WI38 (cell line): Measurements from ENCODE around the gene XAB2.
"Not testable (repeated sequence)": the region's sequence is repeated elsewhere in the genome, so short reads cannot be mapped to it uniquely, and the experiment has no call there.

ENCODE experiments used
- H3K4me3 ChIP-seq: 2 replicates; pipeline ENCODE4 v1.5.1; 2011; ENCODE audit warnings: low read depth, mild to moderate bottlenecking, control low read depth, low read length
- TF ChIP-seq, protein P1 (sequence below): IDR thresholded peaks from 2 replicates; pipeline ENCODE4 v1.5.1; 2012; ENCODE audit warnings: low read depth, mild to moderate bottlenecking, control low read depth, low read length

The XAB2 gene

DNA sequence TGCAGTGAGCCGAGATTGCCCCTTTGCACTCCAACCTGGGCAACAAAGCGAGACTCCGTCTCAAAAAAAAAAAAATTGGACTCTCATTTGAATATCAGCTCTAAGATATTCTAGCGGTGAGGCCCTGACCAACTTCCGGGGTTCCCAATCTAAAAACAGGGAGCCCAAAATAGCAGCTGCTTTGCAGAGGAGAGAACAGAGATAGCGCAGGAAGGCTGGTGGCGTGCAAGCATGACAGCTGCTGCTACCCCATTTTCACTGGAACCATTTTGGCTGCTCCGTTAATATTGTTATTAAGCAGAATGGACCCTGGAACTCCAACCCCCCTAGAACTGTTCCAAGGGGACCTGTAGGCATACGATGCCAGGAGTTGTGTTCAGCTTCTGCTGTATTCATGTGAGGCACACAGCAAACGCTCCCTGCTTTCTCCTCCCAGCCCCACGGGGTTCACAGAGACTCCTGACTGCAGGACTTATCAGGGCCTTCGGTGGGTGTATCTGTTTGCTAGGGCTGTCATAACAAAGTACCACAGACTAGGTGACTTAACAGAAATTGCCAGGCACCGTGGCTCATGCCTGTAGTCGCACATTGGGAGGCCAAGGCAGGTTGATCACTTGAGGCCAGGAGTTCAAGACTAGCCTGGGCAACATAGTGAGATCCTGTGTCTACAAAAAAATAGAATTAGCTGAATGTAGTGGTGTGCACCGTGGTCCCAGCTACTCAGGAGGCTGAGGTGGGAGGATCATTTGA is 19.1 kb upstream of the XAB2 start:
- TF ChIP-seq, protein P1, sequence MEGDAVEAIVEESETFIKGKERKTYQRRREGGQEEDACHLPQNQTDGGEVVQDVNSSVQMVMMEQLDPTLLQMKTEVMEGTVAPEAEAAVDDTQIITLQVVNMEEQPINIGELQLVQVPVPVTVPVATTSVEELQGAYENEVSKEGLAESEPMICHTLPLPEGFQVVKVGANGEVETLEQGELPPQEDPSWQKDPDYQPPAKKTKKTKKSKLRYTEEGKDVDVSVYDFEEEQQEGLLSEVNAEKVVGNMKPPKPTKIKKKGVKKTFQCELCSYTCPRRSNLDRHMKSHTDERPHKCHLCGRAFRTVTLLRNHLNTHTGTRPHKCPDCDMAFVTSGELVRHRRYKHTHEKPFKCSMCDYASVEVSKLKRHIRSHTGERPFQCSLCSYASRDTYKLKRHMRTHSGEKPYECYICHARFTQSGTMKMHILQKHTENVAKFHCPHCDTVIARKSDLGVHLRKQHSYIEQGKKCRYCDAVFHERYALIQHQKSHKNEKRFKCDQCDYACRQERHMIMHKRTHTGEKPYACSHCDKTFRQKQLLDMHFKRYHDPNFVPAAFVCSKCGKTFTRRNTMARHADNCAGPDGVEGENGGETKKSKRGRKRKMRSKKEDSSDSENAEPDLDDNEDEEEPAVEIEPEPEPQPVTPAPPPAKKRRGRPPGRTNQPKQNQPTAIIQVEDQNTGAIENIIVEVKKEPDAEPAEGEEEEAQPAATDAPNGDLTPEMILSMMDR, result no peak
- H3K4me3 ChIP-seq, result no peak overlapping the region

DNA sequence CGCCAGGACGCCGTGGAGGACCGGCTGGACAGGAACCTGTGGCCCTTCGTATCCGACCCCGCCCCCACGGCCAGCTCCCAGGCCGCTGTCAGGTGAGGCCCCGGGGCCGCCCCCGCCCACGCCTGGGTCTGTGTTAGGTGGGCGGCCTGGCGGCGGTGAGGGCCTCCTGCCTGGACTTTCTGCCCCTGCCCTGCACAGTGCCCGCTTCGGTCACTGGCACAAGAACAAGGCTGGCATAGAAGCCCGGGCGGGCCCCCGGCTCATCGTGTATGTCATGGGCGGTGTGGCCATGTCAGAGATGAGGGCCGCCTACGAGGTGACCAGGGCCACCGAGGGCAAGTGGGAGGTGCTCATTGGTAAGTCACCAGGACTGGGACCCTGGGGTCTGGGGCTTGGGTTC is 17.8 kb upstream of the XAB2 start:
- TF ChIP-seq, protein P1, result no peak
- no peak overlapping the region for H3K4me3 ChIP-seq

DNA sequence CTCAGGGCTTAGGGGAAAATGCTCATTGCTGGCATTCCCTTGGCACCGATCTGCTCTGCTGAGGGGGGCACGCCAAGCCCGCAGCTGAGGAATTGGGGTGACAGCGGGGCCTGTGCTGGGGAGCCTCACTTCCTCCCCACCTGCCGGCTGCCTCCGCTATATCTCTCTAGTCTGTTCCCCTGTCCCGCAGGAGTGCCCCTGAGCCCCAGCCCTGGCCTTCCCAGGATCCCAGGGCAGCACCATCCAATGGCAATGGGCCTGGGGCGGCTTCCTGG is 17.0 kb upstream of the XAB2 start:
- H3K4me3 ChIP-seq, result no peak overlapping the region
- TF ChIP-seq, protein P1, result no peak

DNA sequence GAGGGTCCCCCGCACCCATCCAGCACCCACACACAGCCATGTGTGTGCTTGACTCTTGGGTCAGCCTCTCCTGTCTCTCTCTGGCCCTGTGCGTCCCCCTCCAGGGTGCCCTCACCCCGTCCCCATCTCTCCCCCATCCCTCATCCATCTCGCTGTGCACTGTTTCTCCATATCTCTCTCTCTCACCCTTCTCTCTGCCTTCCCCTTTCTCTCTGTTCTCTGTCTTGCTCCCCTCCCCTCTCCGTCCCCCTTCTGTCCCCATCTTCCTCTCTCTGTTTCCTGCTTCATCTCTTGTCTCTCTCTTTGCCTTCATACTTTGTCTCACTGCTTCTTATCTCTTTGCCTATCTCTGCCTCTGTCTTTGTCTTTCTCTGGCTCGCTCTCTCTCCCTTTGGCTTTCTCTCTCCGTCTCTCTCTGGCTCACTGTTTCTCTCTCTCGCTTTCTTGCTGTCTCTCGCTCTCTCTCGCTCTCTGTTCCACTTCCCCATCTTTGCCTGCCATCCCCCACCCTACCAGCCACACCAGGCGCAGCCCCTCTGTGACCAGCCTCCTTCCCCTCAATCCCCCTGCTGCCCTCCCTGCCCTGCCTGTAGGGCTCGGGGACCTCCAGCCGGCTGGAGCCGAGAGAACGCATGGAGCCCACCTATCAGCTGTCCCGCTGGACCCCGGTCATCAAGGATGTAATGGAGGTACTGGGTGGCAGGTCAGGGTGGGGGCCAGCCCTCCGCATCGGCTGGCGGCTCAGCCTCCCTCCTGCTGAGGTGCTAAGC is 16.5 kb upstream of the XAB2 start:
- TF ChIP-seq, protein P1, result no peak

DNA sequence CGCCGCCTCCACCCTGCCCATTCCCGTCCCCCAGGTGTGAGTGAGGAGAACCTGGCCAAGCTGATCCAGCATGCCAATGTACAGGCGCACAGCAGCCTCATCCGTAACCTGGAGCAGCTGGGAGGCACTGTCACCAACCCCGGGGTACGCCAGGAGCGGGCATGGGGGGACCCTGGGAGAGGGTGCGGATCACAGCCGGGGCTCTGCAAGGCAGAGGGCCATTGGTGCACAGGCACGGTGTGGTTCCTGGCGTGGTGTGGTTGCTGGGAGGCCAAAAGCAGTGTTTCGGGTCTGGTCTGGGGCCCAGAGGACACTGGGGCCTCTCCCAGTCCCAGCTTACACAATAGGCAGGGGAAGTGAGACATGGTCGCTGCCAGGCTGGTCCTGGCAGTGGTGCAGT is 15.8 kb upstream of the XAB2 start:
- TF ChIP-seq, protein P1, result no peak
- H3K4me3 ChIP-seq, result no peak overlapping the region

More for the DNA sequence above, 16.5 kb upstream of the XAB2 start:
- H3K4me3 ChIP-seq, result no peak overlapping the region

DNA sequence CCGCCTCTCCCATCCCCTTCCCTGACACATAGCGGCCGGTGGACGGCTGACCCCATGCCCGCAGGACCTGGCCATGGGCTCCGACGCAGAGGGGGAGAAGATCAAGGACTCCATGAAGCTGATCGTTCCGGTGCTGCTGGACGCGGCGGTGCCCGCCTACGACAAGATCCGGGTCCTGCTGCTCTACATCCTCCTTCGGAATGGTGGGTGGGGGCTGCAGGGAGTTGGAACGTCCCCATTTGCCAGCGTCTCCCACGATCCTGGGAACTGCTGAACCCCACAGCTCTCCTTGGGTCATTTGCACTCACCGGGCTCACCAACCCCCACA is 15.2 kb upstream of the XAB2 start:
- TF ChIP-seq, protein P1, result no peak
- H3K4me3 ChIP-seq, result no peak overlapping the region

DNA sequence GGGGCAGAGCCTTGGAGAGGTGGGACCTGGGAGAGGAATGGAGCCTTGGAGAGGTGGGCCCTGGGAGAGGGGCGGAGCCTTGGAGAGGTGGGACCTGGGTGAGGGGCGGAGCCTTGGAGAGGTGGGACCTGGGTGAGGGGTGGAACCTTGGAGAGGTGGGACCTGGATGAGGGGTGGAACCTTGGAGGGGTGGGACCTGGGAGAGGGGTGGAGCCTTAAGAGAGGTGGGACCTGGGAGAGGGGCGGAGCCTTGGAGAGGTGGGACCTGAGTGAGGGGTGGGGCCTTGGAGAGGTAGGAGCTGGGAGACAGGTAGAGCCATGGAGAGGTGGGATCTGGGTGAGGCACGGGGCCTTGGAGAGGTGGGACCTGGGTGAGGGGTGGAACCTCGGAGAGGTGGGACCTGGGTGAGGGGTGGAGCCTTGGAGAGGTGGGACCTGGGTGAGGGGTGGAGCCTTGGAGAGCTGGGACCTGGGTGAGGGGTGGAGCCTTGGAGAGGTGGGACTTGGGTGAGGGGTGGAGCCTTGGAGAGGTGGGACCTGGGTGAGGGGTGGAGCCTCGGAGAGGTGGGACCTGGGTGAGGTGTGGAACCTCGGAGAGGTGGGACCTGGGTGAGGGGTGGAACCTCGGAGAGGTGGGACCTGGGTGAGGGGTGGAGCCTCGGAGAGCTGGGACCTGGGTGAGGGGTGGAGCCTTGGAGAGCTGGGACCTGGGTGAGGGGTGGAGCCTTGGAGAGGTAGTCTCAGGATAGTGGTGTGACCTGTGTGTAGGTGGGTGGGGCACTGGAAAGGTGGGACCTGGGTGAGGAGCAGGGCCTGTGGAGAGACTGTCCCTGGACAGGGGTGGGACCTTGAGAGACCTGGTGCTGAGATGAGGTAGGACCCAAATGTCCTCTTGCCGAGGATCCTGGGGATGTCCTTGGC is 14.5 kb upstream of the XAB2 start:
- not testable (repeated sequence) for H3K4me3 ChIP-seq
